K562 (cell line): ENCODE data around the gene HAX1. TPM values are rescaled to one million over a fixed set of nuclear protein-coding genes. Genes with fewer than 3 reads are reported as not detected.
A peak's percentile ranks its signal among the peaks of the same experiment; 100 is the strongest.

Experiments
- BRD4 ChIP-seq: fragments of 200-600 bp; sonication (generic); IDR thresholded peaks from 2 replicates; pipeline ENCODE4 v1.6.1; 2017; ENCODE audit warnings: inconsistent platforms
- CBFA2T2 ChIP-seq: fragments of 450-650 bp; conservative IDR thresholded peaks from 2 replicates; pipeline ENCODE4 v1.6.1; 2017; ENCODE audit warnings: mild to moderate bottlenecking
- CC2D1A ChIP-seq: fragments of 450-650 bp; IDR thresholded peaks from 2 replicates; pipeline ENCODE4 v1.6.1; 2017; ENCODE audit warnings: mild to moderate bottlenecking
- CEBPZ ChIP-seq: fragments of 150-350 bp; IDR thresholded peaks from 2 replicates; pipeline ENCODE4 v1.6.1; 2014; ENCODE audit warnings: low read depth, mild to moderate bottlenecking, low read length, borderline replicate concordance
- CTBP1 ChIP-seq: fragments of 450-650 bp; IDR thresholded peaks from 2 replicates; pipeline ENCODE4 v1.6.1; 2016; ENCODE audit warnings: borderline replicate concordance
- FOS ChIP-seq: IDR thresholded peaks from 3 replicates; pipeline ENCODE4 v1.6.1; 2011; ENCODE audit not compliant: insufficient read length; ENCODE audit errors: extremely low read depth
- FOXA3 ChIP-seq, 2 experiments: fragments of 450-650 bp in 1 of 2; sonication (generic) in 1 of 2; formaldehyde crosslinking; IDR thresholded peaks in 1 of 2; conservative IDR thresholded peaks in 1 of 2; 2 replicates each; pipeline versions ENCODE4 v1.4.0 to v1.8.0; 2020 to 2022; ENCODE audit warnings: mild to moderate bottlenecking in 2 of 2, missing genetic modification reagents in 1 of 2
- HNRNPK ChIP-seq: fragments of 200-400 bp; formaldehyde crosslinking; IDR thresholded peaks from one replicate; pipeline ENCODE4 v1.6.1; 2018; ENCODE audit warnings: mild to moderate bottlenecking, low read depth, low read length; ENCODE audit not compliant: poor library complexity, severe bottlenecking
- MCM7 ChIP-seq, 2 experiments: fragments of 450-650 bp; IDR thresholded peaks; 2 replicates each; pipeline ENCODE4 v1.6.1; 2016 to 2018
- MTF1 ChIP-seq: fragments of 250-450 bp; sonication (Bioruptor Pico); IDR thresholded peaks from 2 replicates; pipeline ENCODE4 v1.9.0; 2021; ENCODE audit warnings: moderate library complexity, mild to moderate bottlenecking, inconsistent platforms, borderline replicate concordance
- NFRKB ChIP-seq: fragments of 450-650 bp; IDR thresholded peaks from 2 replicates; pipeline ENCODE4 v1.6.1; 2016; ENCODE audit warnings: low read depth
- PHF20 ChIP-seq: fragments of 450-650 bp; IDR thresholded peaks from 2 replicates; pipeline ENCODE4 v1.6.1; 2018; ENCODE audit not compliant: partially characterized antibody
- POLR2B ChIP-seq: fragments of 450-650 bp; IDR thresholded peaks from 2 replicates; pipeline ENCODE4 v1.6.1; 2018; ENCODE audit warnings: low read depth; ENCODE audit not compliant: partially characterized antibody
- PRMT5 ChIP-seq: sonication (generic); formaldehyde crosslinking; IDR thresholded peaks from 2 replicates; pipeline ENCODE4 v1.5.0; 2020; ENCODE audit warnings: missing genetic modification reagents
- U2AF2 ChIP-seq: fragments of 200-400 bp; formaldehyde crosslinking; optimal IDR thresholded peaks from 2 replicates; pipeline ENCODE3; 2017; ENCODE audit warnings: low read depth, mild to moderate bottlenecking, low read length
- XRCC4 ChIP-seq: IDR thresholded peaks from one replicate; pipeline ENCODE4 v1.6.1; 2011; ENCODE audit not compliant: insufficient read depth, insufficient read length; ENCODE audit errors: extremely low read depth
- ZBTB2 ChIP-seq: fragments of 450-650 bp; IDR thresholded peaks from 2 replicates; pipeline ENCODE4 v1.6.1; 2016; ENCODE audit warnings: antibody characterized with exemption
- ZBTB43 ChIP-seq: sonication (generic); formaldehyde crosslinking; IDR thresholded peaks from 2 replicates; pipeline ENCODE4 v1.8.0; 2023; ENCODE audit warnings: mild to moderate bottlenecking, missing genetic modification reagents
- ZNF785 ChIP-seq: fragments of 250-450 bp; sonication (Bioruptor Pico); IDR thresholded peaks from 2 replicates; pipeline ENCODE4 v1.4.0; 2020; ENCODE audit warnings: mild to moderate bottlenecking
- polyA plus RNA-seq, 8 experiments: library from polyadenylated mRNA; depleted of rRNA in 4 of 8; stranded (reverse) in 5 of 8; unstranded in 3 of 8; fragments of >200 nt; fragmentation: Nextera tagmentation in 2 of 8; fragmentation: Illumina TruSeq in 1 of 8; extraction: Ambion mirVana in 2 of 8; extraction: Trizol in 1 of 8; gene quantifications; 2 replicates each; pipeline versions ENCODE4 v1.2.1 to v1.2.3, GENCODE V29; 2011 to 2014; ENCODE audit warnings: inconsistent platforms in 1 of 8, missing spikeins in 1 of 8
- total RNA-seq, 7 experiments: library from RNA; depleted of rRNA in 6 of 7; stranded (reverse); fragments of >200 nt in 6 of 7; fragmentation: Illumina TruSeq in 2 of 7; extraction: Trizol in 2 of 7; gene quantifications; 2 replicates each; pipeline versions ENCODE4 v1.2.1 to v1.2.3, GENCODE V29; 2011 to 2021; ENCODE audit warnings: low replicate concordance in 1 of 7

Gene HAX1
- total and polyA plus RNA-seq, 9 of the 15 experiments (the other 6 are each of a cell fraction or from before 2014, with no cell fraction given), result 143 to 492 (median 234) TPM

GRCh38 chr1:154272217-154272998, at the start of gene HAX1 (continued):
- TF ChIP-seq ZNF785 (no peak), MTF1 (CRISPR knock-in tag) (no peak), ZBTB2 (peak; percentile 67; the same call in 1 of the 2 replicates), U2AF2 (no peak), CBFA2T2 (no peak), HNRNPK (no peak), ZBTB43 (CRISPR knock-in tag) (no peak), POLR2B (peak; percentile 86), BRD4 (no peak), FOS (no peak), XRCC4 (no peak), PHF20 (peak; percentile 59), NFRKB (no peak), CC2D1A (peak; percentile 81), CEBPZ (no peak), PRMT5 (CRISPR knock-in tag) (no peak), CTBP1 (peak; percentile 88), FOXA3 (CRISPR knock-in tag; conservative IDR thresholded peaks at IDR 0.05 in 1 of 2, IDR thresholded peaks at IDR 0.05 in 1 of 2) (no peak), MCM7 (IDR thresholded peaks at IDR 0.05) (no peak)
